Activated CD4-positive, alpha-beta memory T cell treated with anti-CD3 and anti-CD28 coated beads, Interleukin-2, amount 10 ng/mL, durations not matched to agents 7 days and 5 days (primary cell): ENCODE results near the gene PPP2R2D. TPM values are rescaled to one million over a fixed set of nuclear protein-coding genes. Genes with fewer than 3 reads are reported as not detected.
"Not testable (repeated sequence)": the region's sequence is repeated elsewhere in the genome, so short reads cannot be mapped to it uniquely, and the experiment has no call there.

ENCODE experiments used
- CTCF ChIA-PET: fragments of 350-600 bp; sonication (Branson Sonifier 250); formaldehyde crosslinking; loops from one replicate; lab custom pipeline; 2021; ENCODE audit warnings: antibody characterized with exemption, inconsistent platforms; lab: Charles Lee
- POLR2A ChIA-PET: fragments of 350-600 bp; sonication (Branson Sonifier 250); formaldehyde crosslinking; loops from one replicate; lab custom pipeline; 2021; ENCODE audit warnings: antibody characterized with exemption; lab: Charles Lee
- DNase-seq: peaks from one replicate; pipeline ENCODE4 v3.0.0-alpha.2; 2020
- H3K27ac Mint-ChIP-seq: one replicate; pipeline ENCODE4 v1.8.0; 2021; ENCODE audit warnings: mild to moderate bottlenecking, mixed read lengths
- H3K27me3 Mint-ChIP-seq: one replicate; pipeline ENCODE4 v1.8.0; 2021; ENCODE audit warnings: mixed read lengths
- H3K36me3 Mint-ChIP-seq: one replicate; pipeline ENCODE4 v1.8.0; 2021; ENCODE audit warnings: low read depth, mixed read lengths
- H3K4me1 Mint-ChIP-seq: one replicate; pipeline ENCODE4 v1.8.0; 2021; ENCODE audit warnings: mixed read lengths
- H3K4me3 Mint-ChIP-seq: one replicate; pipeline ENCODE4 v1.8.0; 2021; ENCODE audit warnings: mild to moderate bottlenecking, mixed read lengths
- H3K9me3 Mint-ChIP-seq: one replicate; pipeline ENCODE4 v1.8.0; 2021; ENCODE audit warnings: mixed read lengths
- total RNA-seq, 2 experiments: library from RNA; stranded (reverse); gene quantifications; one replicate each; pipeline ENCODE4 v1.2.3, GENCODE V29; 2021

The PPP2R2D gene
- total RNA-seq, 2 experiments from 2014 or later: 40.3 to 40.8 TPM

DNA sequence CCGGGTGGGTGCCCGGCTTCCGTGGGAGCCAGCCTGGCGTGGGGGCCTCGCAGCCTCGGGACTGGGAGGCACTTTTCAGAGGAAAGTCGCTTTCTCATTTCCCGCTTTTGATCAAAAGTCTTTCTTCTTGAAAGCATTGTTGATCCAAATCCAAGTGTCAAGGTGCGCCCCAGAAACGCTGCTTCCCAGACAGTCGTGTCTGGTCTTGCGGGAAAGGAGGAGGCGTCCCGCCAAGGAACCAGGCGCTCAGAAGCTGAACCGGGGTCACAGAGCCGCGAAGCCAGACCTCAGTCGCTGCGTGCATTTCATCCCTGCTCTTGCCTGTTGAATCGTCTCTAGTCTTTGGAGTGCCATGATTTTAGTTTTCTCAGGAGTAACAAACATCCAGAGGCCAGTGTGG, 82.0 kb downstream of the PPP2R2D start:
- POLR2A ChIA-PET: no interaction called here
- Mint-ChIP-seq H3K27me3 (peaks cover 20% of the 10 kb centered on the region), H3K9me3 (no peaks in the 10 kb centered on the region), H3K4me1 (peaks cover 28% of the 10 kb centered on the region), H3K36me3 (peaks cover 16% of the 10 kb centered on the region), H3K27ac (no peak overlapping the region), H3K4me3 (peak overlapping the region; percentile 64)
- CTCF ChIA-PET: interaction anchor here (0.7 to 1.3 kb wide), 3 partner anchors 11 to 54 kb away, joined by 3 to 5 read pairs (median 3); no protein-coding TSS in a partner anchor
- no peak for DNase-seq

DNA sequence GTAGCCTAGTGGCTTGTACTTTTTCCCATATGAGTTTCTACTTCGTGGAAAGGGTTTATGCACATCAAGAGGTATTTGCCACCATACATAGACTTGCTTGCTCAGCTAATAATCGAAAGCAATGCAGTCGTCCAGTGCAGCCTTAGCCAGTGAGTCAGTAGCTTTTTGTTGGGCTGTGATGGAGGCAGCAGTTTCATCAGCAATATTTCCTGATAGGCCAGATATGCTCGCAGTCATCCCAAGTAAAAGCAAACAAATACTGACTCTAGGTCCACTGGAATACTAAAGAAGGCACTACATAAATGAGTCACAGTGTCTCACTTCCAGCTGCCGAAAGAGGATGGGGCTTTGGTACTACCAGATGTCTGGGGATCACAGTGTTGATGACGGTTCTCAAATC, 83.0 kb downstream of the PPP2R2D start:
- ChIA-PET CTCF (interaction anchor here (1.2 to 1.4 kb wide), 3 partner anchors 12 to 98 kb away, joined by 3 to 5 read pairs (median 4); no protein-coding TSS in a partner anchor), POLR2A (no interaction called here)
- no peaks in the 10 kb centered on the region for H3K9me3 Mint-ChIP-seq
- no peak for DNase-seq
- H3K36me3 Mint-ChIP-seq: peaks cover 12% of the 10 kb centered on the region
- peaks cover 20% of the 10 kb centered on the region for H3K4me1 Mint-ChIP-seq
- H3K4me3 Mint-ChIP-seq: no peak overlapping the region
- H3K27ac Mint-ChIP-seq: no peak overlapping the region
- H3K27me3 Mint-ChIP-seq: peaks cover 20% of the 10 kb centered on the region

DNA sequence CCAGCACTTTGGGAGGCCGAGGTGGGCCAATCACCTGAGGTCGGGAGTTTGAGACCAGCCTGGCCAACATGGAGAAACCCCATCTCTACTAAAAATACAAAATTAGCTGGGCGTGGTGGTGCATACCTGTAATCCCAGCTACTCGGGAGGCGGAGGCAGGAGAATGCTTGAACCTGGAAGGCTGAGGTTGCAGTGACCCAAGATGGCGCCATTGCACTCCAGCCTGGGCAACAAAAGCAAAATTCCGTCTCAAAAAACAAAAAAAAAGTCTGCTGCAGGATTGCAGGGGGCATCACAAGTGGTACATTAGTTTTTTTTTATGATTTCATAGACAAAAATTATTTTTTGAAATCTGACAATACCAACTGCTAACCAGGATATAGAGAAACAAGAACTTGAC, 86.0 kb downstream of the PPP2R2D start:
- CTCF ChIA-PET, H3K9me3 Mint-ChIP-seq, H3K4me3 Mint-ChIP-seq, H3K27ac Mint-ChIP-seq, H3K4me1 Mint-ChIP-seq, H3K36me3 Mint-ChIP-seq, DNase-seq, POLR2A ChIA-PET: not testable (repeated sequence)
- H3K27me3 Mint-ChIP-seq: peaks cover 20% of the 10 kb centered on the region

DNA sequence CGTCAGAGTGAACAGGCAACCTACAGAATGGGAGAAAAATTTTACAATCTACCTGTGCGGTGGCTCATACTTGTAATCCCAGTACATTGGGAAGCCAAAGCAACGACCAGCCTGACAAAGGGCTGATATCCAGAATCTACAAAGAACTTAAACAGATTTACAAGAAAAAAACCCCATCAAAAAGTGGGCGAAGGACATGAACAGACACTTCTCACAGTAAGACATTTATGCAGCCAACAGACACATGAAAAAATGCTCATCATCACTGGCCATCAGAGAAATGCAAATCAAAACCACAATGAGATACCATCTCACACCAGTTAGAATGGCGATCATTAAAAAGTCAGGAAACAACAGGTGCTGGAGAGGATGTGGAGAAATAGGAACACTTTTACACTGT, 86.5 kb downstream of the PPP2R2D start:
- H3K27ac Mint-ChIP-seq, H3K36me3 Mint-ChIP-seq, CTCF ChIA-PET, H3K9me3 Mint-ChIP-seq, POLR2A ChIA-PET, DNase-seq, H3K4me3 Mint-ChIP-seq, H3K4me1 Mint-ChIP-seq: not testable (repeated sequence)
- H3K27me3 Mint-ChIP-seq: peaks cover 21% of the 10 kb centered on the region

DNA sequence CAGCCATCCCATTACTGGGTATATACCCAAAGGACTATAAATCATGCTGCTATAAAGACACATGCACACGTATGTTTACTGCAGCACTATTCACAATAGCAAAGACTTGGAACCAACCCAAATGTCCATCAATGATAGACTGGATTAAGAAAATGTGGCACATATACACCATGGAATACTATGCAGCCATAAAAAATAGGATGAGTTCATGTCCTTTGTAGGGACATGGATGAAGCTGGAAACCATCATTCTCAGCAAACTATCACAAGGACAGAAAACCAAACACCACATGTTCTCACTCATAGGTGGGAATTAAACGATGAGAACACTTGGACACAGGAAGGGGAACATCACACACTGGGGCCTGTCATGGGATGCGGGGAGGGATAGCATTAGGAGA, 87.0 kb downstream of the PPP2R2D start:
- H3K4me1 Mint-ChIP-seq, CTCF ChIA-PET, H3K9me3 Mint-ChIP-seq, H3K27ac Mint-ChIP-seq, H3K36me3 Mint-ChIP-seq, POLR2A ChIA-PET, H3K4me3 Mint-ChIP-seq, DNase-seq: not testable (repeated sequence)
- peaks cover 21% of the 10 kb centered on the region for H3K27me3 Mint-ChIP-seq

DNA sequence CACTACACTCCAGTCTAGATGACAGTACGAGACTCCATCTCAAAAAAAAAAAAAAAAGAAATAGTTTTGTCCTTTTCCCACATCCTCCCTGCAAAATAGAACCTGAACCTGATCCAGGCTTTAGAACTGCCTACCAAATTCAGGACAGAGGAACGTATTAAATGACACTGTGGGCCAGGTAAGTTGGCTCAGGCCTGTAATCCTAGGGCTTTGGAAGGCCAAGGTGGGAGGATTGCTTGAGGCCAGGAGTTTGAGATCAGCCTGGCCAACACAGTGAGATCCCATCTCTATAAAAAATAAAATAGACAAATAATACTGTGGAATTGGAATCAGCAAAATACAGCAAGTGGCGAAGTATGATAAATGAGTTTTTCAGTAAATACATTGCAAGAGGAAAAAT, 90.9 kb downstream of the PPP2R2D start:
- H3K4me1 Mint-ChIP-seq: no peaks in the 10 kb centered on the region
- no peak overlapping the region for H3K27ac Mint-ChIP-seq
- ChIA-PET POLR2A (no interaction called here), CTCF (no interaction called here)
- H3K9me3 Mint-ChIP-seq: no peaks in the 10 kb centered on the region
- no peaks in the 10 kb centered on the region for H3K36me3 Mint-ChIP-seq
- H3K27me3 Mint-ChIP-seq: peaks cover 7% of the 10 kb centered on the region
- no peak for DNase-seq
- no peak overlapping the region for H3K4me3 Mint-ChIP-seq

DNA sequence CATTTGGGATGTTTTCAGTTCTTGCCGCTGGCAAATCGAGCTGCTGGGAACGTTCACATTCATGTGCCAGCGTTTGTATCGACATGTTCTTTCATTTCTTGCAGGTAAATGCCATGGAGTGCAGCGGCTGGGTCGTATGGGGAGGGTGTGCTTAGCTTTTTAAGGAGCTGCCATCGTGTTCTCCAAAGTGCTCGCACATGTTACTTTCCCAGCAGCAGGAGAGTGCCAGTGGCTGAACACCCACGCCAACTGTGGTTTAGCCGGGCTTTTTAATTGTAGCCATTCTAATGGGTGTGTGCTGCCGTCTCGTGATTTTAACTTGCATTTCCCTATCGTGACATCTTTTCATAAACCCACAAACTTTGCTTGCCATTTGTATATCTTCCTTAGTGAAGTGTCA, 92.5 kb downstream of the PPP2R2D start:
- ChIA-PET CTCF (no interaction called here), POLR2A (no interaction called here)
- no peak overlapping the region for H3K4me3 Mint-ChIP-seq
- H3K27me3 Mint-ChIP-seq: peaks cover 4% of the 10 kb centered on the region
- H3K9me3 Mint-ChIP-seq: no peaks in the 10 kb centered on the region
- no peak for DNase-seq
- H3K27ac Mint-ChIP-seq: no peak overlapping the region
- no peaks in the 10 kb centered on the region for H3K36me3 Mint-ChIP-seq
- H3K4me1 Mint-ChIP-seq: no peaks in the 10 kb centered on the region

DNA sequence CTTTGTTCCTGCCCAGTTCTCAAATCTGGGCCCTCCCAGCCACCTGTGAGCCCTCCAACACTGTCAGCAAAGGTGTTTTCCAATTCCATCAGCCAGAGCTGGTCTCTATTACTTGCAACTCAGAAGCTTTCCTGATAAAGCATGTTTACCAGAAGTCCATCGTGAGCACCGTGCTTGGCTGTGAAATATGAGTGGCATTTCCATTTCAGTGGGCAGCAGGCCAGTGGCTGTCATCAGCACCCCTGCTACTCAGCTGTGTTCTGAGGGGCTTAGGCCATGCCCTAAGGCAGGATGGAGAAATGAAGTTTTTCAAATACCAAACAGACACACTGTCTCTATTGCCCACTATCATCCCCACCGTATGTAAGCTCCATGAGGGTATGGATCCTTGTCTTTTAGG, 93.6 kb downstream of the PPP2R2D start:
- CTCF ChIA-PET: no interaction called here
- peaks cover 4% of the 10 kb centered on the region for H3K27me3 Mint-ChIP-seq
- POLR2A ChIA-PET: no interaction called here
- no peaks in the 10 kb centered on the region for H3K36me3 Mint-ChIP-seq
- H3K27ac Mint-ChIP-seq: no peak overlapping the region
- no peak overlapping the region for H3K4me3 Mint-ChIP-seq
- H3K4me1 Mint-ChIP-seq: no peaks in the 10 kb centered on the region
- no peaks in the 10 kb centered on the region for H3K9me3 Mint-ChIP-seq
- DNase-seq: no peak

DNA sequence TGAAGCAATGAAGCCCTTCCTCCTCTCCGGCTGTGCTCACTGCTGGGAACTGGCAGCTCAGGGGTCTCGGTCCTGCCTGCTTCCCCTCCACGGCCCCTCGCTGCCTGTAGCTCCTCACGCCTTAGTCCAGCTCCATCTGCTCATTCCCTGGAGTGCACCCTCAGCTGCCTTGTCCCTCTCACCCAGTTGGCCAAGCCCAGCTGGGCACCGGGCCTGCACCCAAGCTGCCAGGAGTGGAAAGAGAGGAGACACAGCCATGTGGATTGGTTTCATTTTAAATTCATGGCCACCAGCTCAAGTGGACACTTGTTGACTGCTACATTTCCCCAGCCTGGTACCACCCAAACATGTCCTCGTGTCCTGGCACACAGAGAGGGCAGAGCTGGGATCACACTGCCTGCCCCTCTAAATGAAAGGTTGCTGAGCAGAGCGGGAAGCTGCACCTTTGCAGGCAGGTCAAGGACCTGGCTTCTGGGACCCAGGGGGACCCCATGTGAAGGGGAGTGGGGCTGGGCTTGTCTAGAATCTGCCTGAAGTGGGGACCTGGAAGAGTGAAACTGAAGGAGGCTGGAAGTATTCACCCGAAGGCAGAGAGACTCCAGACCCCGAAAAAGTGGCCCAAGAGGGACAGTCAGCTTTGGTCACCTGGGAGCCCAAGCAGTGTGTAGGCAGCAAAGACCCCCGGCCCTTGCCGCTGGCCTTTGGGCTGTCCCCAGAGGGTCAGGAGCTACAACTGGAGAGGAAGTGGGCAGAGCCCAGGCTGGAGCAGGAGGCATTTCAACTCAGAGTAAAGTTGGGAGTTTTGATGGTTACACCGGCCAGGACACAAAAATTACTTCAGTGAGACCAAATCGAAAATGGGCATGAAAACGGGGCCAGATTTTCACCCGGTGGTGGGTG, 95.9 kb downstream of the PPP2R2D start:
- no peak overlapping the region for H3K4me3 Mint-ChIP-seq
- no peak overlapping the region for H3K27ac Mint-ChIP-seq
- CTCF ChIA-PET: interaction anchor here (0.8 kb wide), 1 partner anchor 24 kb away, joined by 3 read pairs; no protein-coding TSS in a partner anchor
- H3K4me1 Mint-ChIP-seq: peaks cover 2% of the 10 kb centered on the region
- DNase-seq: no peak
- H3K9me3 Mint-ChIP-seq: no peaks in the 10 kb centered on the region
- peaks cover 4% of the 10 kb centered on the region for H3K27me3 Mint-ChIP-seq
- H3K36me3 Mint-ChIP-seq: no peaks in the 10 kb centered on the region
- POLR2A ChIA-PET: no interaction called here

DNA sequence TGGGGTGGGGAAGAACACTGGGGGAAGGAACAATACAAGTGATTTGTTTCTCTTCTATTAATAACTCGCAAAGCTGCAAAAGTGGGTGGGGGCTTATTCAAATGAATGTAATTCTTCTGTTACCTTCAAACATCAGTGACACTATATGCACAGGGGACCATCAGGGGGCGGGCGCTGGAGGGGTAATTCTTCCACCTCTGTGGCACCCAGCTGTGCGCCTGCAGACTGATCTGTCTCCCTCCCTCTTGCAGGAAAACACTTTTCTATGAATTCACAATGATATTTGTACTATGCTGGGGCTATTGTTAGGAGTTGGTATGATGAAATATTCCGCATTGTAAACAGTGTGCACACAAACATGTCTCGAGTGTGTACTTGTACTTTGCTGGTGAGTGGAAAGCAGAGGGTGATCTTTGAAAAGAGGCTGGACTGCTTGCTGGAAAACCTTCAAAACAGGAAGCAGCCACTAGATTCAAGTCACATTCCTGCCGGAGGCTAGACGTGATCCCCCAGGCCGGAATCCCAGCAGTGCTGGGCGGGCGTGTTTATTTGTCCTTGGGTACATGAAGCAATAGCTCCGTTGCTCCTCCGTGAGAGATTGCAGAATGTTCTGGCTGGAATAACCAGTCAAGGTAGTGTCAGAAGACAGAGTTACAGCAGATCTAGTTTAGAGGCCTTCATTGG, 96.7 kb downstream of the PPP2R2D start:
- Mint-ChIP-seq H3K4me3 (no peak overlapping the region), H3K27ac (no peak overlapping the region), H3K4me1 (peaks cover 2% of the 10 kb centered on the region), H3K9me3 (no peaks in the 10 kb centered on the region), H3K36me3 (no peaks in the 10 kb centered on the region), H3K27me3 (peaks cover 8% of the 10 kb centered on the region)
- ChIA-PET CTCF (interaction anchor here (0.8 kb wide), 1 partner anchor 25 kb away, joined by 3 read pairs; no protein-coding TSS in a partner anchor), POLR2A (no interaction called here)
- no peak for DNase-seq

DNA sequence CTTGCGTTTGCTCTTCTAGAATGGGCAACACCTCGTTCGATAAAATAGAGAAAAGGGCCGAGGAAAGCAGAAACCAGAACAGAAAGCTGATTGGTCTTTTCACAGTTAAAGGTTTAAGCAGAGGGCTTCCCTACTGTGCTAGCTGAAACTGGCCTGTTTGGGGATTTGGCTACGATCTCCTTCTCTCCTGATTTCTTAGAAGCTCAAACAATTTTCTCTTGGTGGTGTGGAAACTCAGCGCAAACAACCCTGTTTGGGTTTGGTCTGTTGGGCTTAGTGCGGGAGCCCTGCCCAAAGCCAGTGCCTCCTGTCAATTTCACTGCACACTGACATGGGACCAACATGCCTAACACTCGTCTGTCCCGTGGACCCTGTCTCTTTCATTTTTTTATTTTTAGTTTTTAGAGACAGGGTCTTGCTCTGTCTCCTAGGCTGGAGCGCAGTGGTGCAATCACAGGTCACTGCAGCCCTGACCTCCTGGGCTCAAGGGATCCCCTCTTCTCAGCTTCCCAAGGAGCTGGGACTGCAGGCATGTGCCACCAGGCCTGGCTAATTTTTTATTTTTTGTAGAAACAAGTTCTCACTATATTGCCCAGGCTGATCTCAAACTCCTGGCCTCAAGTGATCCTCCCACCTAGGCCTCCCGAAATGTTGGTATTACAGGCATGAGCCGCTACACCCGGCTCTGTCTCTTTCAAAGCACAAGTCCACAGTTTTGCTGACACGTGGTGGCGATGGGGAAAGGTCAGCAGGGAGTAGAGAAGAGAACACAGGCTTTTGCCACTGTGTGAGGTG, 97.4 kb downstream of the PPP2R2D start:
- H3K36me3 Mint-ChIP-seq: no peaks in the 10 kb centered on the region
- CTCF ChIA-PET: no interaction called here
- no peak overlapping the region for H3K4me3 Mint-ChIP-seq
- H3K4me1 Mint-ChIP-seq: peaks cover 2% of the 10 kb centered on the region
- peaks cover 8% of the 10 kb centered on the region for H3K27me3 Mint-ChIP-seq
- DNase-seq: no peak
- no peaks in the 10 kb centered on the region for H3K9me3 Mint-ChIP-seq
- no peak overlapping the region for H3K27ac Mint-ChIP-seq
- POLR2A ChIA-PET: no interaction called here

DNA sequence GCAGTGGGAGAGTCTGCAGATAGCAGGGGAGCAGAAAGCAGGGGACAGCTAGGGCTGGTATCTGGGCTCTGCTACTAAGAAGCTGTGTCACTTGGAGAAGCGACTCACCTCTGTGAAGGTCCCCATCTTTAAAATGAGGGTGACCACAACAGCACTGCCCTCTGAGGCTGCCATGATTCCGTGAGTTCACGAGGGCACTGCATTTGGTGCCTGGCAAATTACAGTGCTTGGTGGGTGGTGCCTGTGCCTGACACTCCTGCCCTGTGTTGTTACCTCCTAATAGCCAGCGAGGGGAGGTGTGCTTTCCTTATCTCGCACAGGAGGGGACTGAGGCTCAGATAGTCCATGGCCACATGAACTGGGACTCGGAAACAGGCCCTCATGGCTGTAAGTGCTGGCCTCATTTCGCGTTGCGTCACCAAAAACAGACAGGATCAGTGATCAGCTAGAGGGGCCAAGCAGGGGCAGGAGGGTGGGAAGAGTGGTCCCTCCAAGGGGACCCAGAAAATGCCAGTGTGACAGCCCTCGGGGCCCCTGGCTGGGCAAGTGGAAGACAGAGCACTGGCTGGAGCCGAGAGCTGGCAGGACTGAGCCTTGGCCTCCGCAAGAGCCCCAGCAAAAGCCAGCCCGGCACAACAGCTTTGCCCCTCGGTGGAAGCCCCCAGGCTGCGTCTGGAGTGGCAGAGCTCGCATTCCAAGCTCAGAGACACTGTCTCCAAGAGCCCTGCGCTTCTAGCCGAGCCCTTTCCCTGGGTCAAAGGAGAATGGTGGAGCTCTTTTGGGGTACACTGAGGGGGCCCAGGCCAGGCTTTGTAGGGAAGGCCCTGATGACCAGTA, 98.3 kb downstream of the PPP2R2D start:
- DNase-seq: no peak
- no peaks in the 10 kb centered on the region for H3K36me3 Mint-ChIP-seq
- H3K4me1 Mint-ChIP-seq: peaks cover 2% of the 10 kb centered on the region
- no peak overlapping the region for H3K27ac Mint-ChIP-seq
- POLR2A ChIA-PET: no interaction called here
- H3K27me3 Mint-ChIP-seq: peaks cover 5% of the 10 kb centered on the region
- H3K4me3 Mint-ChIP-seq: no peak overlapping the region
- no peaks in the 10 kb centered on the region for H3K9me3 Mint-ChIP-seq
- CTCF ChIA-PET: no interaction called here
